B cell (primary cell): ENCODE measurements around the gene MYL6.

ENCODE experiments used
- EZH2 ChIP-seq: IDR thresholded peaks from 2 replicates; pipeline ENCODE4 v1.6.1; 2012; ENCODE audit warnings: borderline replicate concordance, low read depth, mild to moderate bottlenecking, moderate library complexity, low read length; ENCODE audit not compliant: insufficient read depth, poor library complexity, severe bottlenecking
- TF ChIP-seq, protein P1 (sequence below): fragments of 200-600 bp; IDR thresholded peaks from one replicate; pipeline ENCODE4 v1.8.0; 2022; ENCODE audit warnings: antibody characterized with exemption, mild to moderate bottlenecking

DNA sequence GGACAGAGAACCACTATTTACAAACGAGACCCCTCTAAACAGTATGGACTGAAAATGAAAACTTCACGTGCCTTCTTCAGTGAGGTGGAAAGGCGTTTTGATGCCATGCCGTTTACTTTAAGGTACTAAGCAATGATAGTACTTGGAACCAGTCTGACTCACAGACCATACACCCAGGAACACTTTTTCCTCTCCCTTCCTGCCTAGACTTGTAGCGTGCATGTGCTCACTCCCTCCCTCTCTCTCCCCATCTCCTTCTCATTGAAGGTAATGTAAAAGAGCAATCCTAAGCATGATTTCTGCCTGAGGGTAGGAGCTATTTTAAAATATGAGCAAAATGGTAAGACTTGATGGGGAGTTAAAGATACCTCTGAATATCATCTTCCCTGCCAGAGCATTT is 47.6 kb upstream of the MYL6 start:
- TF ChIP-seq, protein P1, sequence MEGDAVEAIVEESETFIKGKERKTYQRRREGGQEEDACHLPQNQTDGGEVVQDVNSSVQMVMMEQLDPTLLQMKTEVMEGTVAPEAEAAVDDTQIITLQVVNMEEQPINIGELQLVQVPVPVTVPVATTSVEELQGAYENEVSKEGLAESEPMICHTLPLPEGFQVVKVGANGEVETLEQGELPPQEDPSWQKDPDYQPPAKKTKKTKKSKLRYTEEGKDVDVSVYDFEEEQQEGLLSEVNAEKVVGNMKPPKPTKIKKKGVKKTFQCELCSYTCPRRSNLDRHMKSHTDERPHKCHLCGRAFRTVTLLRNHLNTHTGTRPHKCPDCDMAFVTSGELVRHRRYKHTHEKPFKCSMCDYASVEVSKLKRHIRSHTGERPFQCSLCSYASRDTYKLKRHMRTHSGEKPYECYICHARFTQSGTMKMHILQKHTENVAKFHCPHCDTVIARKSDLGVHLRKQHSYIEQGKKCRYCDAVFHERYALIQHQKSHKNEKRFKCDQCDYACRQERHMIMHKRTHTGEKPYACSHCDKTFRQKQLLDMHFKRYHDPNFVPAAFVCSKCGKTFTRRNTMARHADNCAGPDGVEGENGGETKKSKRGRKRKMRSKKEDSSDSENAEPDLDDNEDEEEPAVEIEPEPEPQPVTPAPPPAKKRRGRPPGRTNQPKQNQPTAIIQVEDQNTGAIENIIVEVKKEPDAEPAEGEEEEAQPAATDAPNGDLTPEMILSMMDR: no peak
- no peak for TF ChIP-seq EZH2
